Sciatic nerve (tissue), 2 donors: ENCODE measurements around the gene IL4. TPM values are rescaled to one million over a fixed set of nuclear protein-coding genes. Genes with fewer than 3 reads are reported as not detected.

Source experiments
- ATAC-seq: fragments of 200-7000 bp; cut with Tn5 transposase; one replicate; pipeline ENCODE4 v1.9.1; 2020; ENCODE audit warnings: mild to moderate bottlenecking, moderate library complexity
- DNase-seq: peaks from one replicate; pipeline ENCODE4 v3.0.0-alpha.2; 2020; ENCODE audit warnings: low spot score
- intact Hi-C: fragments of 100-400 bp; cut with DNase I; formaldehyde crosslinking; loops from one replicate; pipeline ENCODE4 v1.14.2; 2022
- total RNA-seq: library from RNA; stranded (reverse); fragmentation: NEBNext Ultra II Directional; extraction: Animal tissue kit (Norgen Biotek cat#: 25700); gene quantifications from one replicate; pipeline ENCODE4 v1.2.1, GENCODE V29; 2021
- donor health status: DM: no; HTN: no; CAD: no.
- donor health status: DM: no; HTN: no; CAD: no.

Gene IL4
- total RNA-seq, 1 donor from 2014 or later: not detected

DNA sequence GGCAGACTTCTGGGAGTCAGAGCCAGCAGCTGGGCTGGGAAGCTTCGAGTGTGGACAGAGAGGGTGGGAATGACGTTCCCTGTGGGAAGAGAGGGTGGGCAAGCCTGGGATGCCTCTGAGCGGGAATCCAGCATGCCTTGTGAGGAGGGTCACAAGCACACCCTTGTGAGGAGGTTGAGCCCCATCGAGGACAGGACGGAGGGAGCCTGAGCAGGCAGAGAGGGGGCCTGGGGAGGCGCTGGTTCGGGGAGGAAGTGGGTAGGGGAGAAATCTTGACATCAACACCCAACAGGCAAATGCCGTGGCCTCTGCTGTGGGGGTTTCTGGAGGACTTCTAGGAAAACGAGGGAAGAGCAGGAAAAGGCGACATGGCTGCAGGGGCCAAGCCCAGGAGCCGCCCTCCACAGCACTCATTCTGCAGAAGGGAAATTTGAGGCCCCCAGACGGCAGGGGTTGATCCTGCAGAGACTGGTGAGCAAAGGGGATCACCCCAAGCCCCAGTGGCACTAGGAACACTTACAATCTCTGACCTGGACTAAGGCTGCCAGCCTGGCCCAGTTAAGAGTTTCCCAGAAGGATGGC lies 16.9 kb upstream of the IL4 start:
- ATAC-seq (peak; percentile 12), DNase-seq (no peak)
- intact Hi-C loops: no loop called here

DNA sequence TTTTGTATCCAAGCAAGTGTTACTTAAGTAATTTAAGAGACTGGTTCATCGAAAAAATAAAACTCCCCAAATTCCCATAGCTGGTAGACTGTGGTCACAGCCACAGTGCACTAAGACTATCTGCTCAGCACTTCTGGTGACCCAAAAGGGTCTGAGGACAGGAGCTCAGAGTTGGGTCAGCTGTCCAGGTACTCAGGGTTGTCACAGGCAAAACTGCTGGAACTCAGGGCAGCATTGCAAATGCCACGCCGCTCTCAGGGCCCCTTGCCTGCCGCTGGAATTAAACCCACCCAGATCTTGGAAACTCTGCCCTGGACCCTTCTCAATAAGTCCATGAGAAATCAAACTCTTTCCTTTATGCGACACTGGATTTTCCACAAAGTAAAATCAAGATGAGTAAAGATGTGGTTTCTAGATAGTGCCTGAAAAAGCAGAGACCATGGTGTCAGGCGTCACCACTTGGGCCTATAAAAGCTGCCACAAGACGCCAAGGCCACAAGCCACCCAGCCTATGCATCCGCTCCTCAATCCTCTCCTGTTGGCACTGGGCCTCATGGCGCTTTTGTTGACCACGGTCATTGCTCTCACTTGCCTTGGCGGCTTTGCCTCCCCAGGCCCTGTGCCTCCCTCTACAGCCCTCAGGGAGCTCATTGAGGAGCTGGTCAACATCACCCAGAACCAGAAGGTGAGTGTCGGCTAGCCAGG lies 16.0 kb upstream of the IL4 start, which contains the start of gene IL13:
Gene IL13 (plus strand): TSS at position 498 of the 705 bp plus-strand sequence. CDS start 14 bp downstream, at position 512.
- ATAC-seq (no peak), DNase-seq (no peak)
- intact Hi-C loops: no loop called here

DNA sequence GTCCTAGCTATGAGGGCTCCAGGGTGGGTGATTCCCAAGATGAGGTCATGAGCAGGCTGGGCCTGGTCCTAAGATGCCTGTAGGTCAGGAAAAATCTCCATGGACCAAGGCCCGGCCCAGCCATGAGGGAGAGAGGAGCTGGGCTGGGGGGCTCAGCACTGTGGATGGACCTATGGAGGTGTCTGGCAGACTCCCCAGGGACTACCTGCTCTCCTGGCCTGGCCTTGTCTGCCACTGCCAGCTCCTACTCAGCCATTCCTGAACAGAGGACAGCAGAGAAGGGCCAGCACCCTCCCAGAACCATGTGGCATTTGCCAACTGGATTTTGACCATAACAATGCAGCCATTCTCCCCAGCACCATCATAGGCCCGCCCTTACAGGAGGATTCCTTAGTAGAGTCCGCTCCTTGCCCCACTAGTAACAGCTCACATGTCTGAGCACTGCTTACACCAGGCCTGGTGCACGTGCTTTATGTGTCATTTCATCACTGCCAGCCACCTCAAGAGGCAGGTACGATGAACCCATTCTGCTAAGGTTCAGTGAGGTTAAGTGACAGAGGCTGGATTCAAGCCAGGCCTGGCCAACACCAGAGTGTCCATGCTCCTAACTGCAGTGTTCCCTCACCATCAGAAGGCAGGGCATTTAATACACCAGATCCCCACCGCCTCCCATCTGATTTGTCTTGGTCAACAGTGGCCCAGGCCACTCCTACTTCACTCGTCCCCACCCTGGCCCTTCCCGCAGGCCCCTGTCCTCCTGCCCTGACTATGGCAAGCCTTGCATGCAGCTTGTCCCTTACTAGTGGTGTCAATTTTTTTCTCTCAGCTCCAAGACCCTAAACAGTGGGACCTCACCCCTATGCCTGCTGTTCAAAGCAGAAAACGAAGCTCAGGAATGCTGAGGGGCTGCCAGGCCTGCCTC lies 15.1 kb upstream of the IL4 start:
- DNase-seq (no peak), ATAC-seq (no peak)
- intact Hi-C loops: no loop called here

DNA sequence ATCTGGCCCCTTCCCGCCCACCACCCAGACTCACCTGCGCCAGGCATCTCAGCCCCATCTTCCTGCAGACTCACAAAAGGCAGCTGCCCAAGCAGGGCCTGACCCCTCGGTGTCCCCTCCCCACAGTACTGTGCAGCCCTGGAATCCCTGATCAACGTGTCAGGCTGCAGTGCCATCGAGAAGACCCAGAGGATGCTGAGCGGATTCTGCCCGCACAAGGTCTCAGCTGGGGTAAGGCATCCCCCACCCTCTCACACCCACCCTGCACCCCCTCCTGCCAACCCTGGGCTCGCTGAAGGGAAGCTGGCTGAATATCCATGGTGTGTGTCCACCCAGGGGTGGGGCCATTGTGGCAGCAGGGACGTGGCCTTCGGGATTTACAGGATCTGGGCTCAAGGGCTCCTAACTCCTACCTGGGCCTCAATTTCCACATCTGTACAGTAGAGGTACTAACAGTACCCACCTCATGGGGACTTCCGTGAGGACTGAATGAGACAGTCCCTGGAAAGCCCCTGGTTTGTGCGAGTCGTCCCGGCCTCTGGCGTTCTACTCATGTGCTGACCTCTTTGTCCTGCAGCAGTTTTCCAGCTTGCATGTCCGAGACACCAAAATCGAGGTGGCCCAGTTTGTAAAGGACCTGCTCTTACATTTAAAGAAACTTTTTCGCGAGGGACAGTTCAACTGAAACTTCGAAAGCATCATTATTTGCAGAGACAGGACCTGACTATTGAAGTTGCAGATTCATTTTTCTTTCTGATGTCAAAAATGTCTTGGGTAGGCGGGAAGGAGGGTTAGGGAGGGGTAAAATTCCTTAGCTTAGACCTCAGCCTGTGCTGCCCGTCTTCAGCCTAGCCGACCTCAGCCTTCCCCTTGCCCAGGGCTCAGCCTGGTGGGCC lies 13.9 kb upstream of the IL4 start:
- intact Hi-C loops: no loop called here
- ATAC-seq (no peak), DNase-seq (no peak)

GRCh38 chr5:132661231-132662003 lies 12.4 kb upstream of the IL4 start:
- intact Hi-C loops: no loop called here
- DNase-seq (no peak), ATAC-seq (no peak)

GRCh38 chr5:132662004-132662401 lies 11.8 kb upstream of the IL4 start:
- intact Hi-C loops: no loop called here
- ATAC-seq (no peak), DNase-seq (no peak)

DNA sequence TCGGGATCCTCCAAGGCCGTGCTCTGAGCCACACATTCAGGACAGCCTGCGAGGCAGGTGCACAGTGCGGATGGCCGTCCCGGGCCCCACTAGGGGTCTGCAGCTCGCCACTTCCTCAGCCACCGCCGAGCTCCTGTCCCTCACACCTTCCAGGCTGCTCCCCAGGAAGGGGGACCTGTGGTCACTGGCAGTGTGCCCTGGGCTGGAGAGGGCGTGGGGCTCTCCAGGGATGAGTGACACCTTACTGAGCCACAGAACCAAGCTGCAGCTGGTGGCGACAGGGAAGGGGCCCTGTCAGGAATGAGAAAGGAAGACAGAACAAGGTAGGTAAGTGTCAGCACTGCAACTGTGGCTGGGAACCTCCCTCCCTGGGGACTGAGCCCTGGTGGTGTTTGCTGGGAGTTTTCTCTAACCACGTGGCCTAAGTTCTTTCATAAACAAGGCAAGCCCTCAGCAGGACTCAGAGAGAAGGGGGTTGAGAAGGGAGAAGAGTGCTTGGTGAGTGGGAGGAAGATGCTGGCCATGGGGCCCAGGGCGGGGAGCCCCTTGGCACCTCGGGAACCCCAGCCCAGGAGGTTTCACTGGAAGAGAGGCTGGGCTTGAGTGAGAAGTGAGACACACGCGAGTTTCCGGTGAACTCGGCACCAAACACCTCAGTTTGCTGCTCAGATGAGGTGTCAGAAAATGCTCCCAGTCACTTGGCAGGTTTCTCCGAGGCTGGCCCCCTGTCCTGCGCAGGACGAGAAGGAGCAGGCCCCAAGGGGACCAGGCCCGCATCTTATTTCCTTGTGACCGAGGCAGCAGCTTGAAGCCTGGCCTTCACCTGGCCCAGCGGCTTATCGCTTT lies 10.6 kb upstream of the IL4 start:
- intact Hi-C loops: no loop called here
- DNase-seq: no peak
- no peak for ATAC-seq

- no peak for DNase-seq
- ATAC-seq: peak; percentile 18
These were observed 9.8 kb upstream of the IL4 start for GRCh38 chr5:132663771-132664695.

GRCh38 chr5:132664696-132665209 lies 9.0 kb upstream of the IL4 start:
- ATAC-seq (no peak), DNase-seq (no peak)
- intact Hi-C loops: no loop called here

More at GRCh38 chr5:132663771-132664695, 9.8 kb upstream of the IL4 start:
- intact Hi-C loops: no loop called here

DNA sequence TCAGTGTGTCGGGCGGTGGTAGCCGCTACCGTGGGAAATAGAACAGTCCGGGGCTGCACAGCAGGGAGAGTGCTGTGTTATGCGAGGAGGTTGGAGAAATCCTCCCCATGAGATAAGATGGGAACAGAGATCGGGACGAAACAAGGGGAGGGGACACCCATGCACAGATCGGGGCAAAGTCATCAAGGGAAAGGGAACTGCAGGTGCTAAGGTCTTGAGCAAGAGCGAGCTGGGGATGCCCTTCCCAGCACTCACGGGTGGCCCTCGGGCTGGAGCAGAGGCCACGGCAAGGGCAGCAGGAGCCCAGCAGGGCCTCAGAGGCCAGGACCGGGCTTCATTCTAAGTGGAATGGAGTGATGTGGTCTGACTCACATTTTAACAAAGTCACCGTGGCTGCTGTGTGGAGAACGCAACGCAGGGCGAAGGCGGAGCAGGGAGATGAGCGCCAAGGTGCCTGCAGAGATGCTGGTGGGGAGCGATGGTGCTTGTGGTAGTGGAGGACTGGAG lies 8.2 kb upstream of the IL4 start:
- ATAC-seq: no peak
- DNase-seq: no peak

GRCh38 chr5:132666310-132667123 lies 7.3 kb upstream of the IL4 start:
- intact Hi-C loops: no loop called here
- ATAC-seq (no peak), DNase-seq (no peak)

More for the DNA sequence above, 8.2 kb upstream of the IL4 start:
- intact Hi-C loops: no loop called here

DNA sequence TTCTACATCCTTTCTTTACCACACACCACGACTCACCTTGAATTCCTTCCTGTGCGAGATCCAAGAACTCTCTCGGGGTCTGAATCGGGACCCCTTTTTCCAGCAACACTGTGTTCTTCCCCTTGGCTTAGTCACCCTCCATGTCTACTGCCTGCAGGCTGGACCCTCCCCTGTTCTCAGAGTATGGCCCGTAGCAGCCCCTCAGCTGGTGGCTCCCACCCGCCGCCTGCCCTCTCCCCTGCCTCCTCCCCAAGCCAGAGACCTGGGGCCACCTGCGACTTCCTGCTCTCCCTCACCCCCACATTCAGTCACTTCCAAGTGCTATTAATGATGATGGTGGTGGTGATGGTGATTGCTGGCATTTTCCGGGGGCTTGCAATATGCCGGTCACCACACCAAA lies 6.5 kb upstream of the IL4 start:
- ATAC-seq (no peak), DNase-seq (no peak)
- intact Hi-C loops: no loop called here

GRCh38 chr5:132667761-132668705 lies 5.8 kb upstream of the IL4 start:
- DNase-seq (no peak), ATAC-seq (no peak)
- intact Hi-C loops: no loop called here
